GM18867 (cell line): ENCODE measurements around the gene KRT73.

ENCODE experiments used
- ATAC-seq: cut with Tn5 transposase; IDR thresholded peaks from one replicate; pipeline ENCODE4 v1.9.1; 2021; ENCODE audit warnings: mild to moderate bottlenecking, moderate library complexity; ENCODE audit not compliant: unreplicated experiment

Gene KRT73

DNA sequence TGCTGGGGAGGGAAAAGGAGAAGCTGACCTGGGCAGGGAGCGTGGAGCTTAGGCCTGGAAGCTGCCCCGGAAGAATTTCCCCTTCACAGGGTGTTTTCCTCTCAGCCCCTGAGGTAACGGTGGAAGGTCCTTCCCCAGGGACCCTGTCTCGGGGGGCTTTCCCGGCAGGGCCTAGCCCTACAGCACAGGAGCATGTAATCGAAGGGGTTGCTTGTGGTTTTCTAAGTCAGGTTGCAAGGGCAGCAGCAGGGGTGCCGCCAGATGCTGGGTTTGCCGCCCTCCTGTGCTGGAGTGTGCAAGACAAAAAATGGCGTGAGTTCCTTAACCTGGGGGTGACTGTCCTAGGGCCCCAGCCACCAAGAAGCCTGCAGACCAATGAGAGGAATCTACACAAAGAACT is 43.1 kb downstream of the KRT73 start:
- ATAC-seq: no peak

DNA sequence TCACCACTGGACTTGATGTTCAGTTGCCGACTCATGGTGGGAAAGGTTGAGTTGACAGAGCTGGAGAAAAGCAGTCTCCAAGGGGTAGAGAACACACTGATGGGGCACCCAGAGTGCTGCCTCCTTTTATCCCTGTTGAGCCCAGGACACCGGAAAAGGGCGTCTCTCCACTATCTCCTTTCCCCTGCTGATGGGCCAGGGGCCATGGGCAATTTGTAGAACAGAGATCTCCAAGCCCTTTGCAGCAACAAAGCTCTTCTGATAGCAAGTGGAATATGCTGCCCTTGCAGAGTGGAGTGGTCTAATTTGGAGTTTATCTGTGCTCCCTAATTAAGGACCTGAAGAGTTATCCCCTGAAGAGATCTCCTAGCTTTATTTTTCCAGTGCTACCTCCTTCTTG is 44.6 kb downstream of the KRT73 start, which contains the start of gene KRT74:
Gene KRT74 (minus strand): TSS at position 101 of the 400 bp plus-strand sequence. CDS start 66 bp downstream, at position 35.
- ATAC-seq: no peak

DNA sequence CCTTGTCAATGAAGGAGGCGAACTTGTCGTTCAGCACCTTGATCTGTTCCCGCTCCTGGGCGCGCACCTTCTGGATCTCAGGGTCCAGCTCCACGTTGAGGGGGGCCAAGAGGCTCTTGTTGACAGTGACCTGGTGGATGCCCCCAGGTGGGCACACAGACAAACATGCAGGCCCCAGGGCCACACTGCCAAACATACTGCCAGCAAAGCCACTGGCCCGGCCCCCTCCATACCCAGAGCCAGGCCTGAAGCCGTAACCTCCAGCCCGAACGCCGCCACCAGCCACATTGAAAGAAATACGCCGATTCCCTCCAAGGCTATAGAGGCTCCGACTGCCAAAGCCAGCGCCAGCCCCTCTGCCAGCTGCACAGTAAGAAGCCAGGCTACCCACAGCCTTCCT is 45.1 kb downstream of the KRT73 start:
- no peak for ATAC-seq

DNA sequence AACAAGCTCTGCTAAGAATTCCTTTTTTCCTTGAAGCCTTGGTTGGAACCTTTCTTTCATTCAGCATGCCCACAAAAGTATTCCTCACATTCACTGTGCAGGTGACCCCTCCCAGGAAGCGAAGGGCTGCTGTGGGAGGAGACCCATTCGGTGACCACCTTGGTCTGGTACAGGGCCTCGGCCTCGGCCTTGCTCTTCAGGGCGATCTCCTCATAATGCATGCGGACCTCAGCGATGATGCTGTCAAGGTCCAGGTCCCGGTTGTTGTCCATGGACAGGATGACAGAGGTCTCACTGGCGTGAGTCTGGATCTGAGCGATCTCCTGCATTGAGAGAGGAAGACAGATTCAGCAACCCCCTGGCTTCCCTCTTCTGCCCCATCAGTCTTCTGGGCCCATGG is 47.8 kb downstream of the KRT73 start:
- ATAC-seq: no peak

DNA sequence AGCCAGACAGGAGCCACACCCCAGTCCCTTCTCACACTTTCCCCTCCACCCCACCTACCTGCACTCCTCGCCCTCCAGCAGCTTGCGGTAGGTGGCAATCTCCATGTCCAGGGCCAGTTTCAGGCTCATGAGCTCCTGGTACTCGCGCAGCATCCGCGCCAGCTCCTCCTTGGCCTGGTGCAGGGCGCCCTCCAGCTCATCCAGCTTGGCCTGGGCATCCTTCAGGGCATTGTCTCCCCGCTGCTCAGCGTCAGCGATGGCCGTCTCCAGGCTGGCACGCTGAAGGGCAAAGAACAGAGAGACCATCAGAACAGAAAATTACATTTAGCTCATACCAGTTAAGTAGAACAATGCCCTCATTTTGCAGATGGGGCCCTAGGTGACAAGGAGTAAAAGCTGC is 50.2 kb downstream of the KRT73 start:
- no peak for ATAC-seq

DNA sequence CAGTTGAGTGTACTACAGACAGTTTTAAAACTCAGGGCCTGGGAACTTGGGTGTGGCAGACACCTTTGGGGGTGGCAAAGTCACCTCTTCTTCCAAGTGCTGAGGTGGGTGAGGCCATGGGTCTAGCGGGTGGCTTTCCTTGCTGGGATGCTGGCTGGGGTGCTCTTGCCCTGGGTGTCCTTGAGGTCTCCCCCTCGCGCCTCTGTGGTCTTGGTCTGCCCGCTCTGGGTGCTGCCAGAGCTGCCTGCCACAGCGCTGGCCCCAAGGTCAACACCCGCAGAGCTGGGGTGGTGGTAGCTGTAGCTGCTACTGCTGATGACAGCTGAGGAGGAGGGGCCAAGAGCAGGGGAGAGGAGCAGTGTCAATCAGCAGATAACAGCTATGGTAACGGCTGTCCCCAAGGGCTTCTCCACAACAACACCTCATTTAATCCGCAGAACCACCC is 51.5 kb downstream of the KRT73 start:
- ATAC-seq: no peak

DNA sequence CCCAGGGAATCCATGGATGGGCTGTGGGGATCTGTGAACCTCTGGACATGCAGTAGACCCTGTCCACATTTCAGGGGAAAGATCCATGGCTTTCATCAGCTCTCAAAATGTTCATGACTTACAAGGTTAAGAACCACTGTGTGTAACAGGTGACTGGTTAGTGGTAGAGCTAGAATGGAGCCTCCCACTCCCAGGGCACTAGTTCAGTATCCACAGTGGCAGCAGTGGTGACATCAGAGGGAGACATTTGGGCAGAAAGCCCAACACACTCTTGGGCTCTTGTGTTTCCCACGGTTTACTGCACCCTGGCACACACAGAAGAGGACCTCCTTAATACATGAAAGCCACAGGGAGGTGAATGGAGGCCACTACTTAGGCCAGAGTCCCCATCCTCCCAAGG is 53.8 kb downstream of the KRT73 start:
- ATAC-seq: no peak

DNA sequence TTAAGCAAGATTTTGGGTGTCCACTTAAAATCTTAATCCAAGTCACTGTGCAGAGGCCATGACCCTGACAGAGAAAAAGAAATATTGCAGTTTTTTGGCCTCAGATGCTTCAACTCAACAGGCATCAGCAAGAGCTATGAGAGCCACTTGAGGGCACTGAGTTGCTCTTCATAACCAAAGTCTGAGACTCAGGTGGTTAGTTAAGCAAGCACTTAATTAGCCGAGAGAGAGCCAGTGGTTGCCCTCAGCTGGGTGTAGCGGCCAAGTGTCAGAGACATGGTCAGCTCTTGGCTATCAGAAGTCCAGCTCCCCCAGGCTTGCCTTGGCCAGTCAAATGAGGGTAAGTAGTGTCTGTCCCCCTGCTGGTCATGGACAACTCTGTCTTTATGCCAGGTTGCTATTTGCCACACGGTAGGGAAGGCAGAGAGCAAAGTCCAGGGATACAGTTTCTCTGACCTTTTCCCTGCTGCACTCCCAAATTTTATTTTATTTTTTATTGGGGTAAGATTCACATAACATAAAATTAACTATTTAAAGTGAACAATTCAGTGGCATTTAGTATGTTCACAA is 56.4 kb downstream of the KRT73 start:
- no peak for ATAC-seq

DNA sequence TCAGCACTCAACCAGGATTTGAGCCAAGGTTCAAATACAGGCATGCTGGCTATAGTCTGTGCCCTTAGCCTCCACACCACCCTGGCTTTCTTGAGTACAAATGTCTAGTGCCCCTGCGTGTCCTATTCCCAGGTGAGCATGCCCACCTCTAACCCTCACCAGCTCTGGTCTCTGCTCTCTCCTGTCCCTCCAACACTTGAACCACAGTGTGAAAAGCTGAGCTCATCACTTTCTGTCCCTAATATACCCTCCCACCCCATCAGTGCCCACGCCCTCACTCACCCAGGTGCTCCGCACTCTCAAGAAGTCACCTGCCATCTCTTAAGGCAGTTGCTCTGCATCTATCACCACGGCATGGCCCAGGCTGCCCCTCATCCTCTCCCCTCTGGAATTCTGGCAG is 58.4 kb downstream of the KRT73 start:
- ATAC-seq: no peak

DNA sequence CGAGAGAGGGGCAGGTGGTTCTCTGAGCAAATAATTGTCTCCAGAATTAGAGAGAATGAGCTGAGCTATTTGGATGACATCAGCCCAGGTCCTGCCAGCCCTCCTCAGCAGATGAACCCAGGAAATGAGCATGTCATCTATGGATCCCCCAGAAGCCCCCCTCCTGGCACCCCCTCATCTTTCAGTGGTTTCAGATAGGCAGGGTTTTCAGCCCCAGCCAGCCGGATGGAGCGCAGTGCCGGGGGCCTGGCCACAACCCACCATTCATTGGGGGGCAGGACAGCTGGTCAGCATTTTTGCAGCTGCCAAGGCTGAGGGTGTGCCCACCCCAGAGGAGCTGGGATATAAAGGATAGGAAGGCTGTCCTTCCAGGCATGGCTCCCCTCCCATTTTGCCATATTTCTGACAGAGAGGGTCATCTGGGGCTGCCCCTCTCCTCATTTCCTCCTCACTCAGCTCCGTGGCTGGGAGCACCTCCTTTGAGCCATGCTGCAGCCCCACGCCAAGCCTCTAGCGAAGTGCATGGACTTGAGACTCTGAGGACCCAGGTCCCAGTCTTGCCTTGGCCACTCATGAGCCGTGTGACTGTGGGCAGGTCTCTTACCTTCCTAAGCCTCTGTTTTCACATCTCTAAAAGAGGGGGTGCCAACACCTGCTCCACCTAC is 59.4 kb downstream of the KRT73 start:
- no peak for ATAC-seq
